Measurements from ENCODE around the gene THAP3. TPM values are rescaled to one million over a fixed set of nuclear protein-coding genes. Genes with fewer than 3 reads are reported as not detected.

THAP3 gene
- total and polyA plus RNA-seq, 9 of the 15 experiments (the other 6 are each of a cell fraction or from before 2014, with no cell fraction given): 1.9 to 31.2 (median 18.2) TPM

- TF ChIP-seq RBM25 (IDR thresholded peaks at IDR 0.05; ENCODE audit: low read depth, low read length, severe bottlenecking): no peak
- TF ChIP-seq NFXL1 (CRISPR knock-in tag; IDR thresholded peaks at IDR 0.05): no peak
- TF ChIP-seq NBN (IDR thresholded peaks at IDR 0.05; ENCODE audit: low read depth): peak; percentile 73; the same call in 1 of the 2 replicates
- TF ChIP-seq RCOR1 (IDR thresholded peaks at IDR 0.05; ENCODE audit: borderline replicate concordance in 1 of 2, low read depth in 2 of 2, low read length in 2 of 2): 0 out of 4 replicates have a peak, but pooled peaks of 1 of the 2 experiments have one; percentile 1
- TF ChIP-seq ETV6 (IDR thresholded peaks at IDR 0.05; ENCODE audit: borderline replicate concordance in 1 of 2, low read depth in 2 of 2, low read length in 1 of 2): no peak
- TF ChIP-seq ETV6 (CRISPR knock-in tag; IDR thresholded peaks at IDR 0.05; ENCODE audit: borderline replicate concordance): peak; percentile 63; the same call in 1 of the 2 replicates
- no peak for TF ChIP-seq ZNF407 (IDR thresholded peaks at IDR 0.05; ENCODE audit: low read depth)
- 0 out of 2 replicates have a peak, but pooled peaks have one; percentile 6 for TF ChIP-seq BCOR (IDR thresholded peaks at IDR 0.05)
- TF ChIP-seq ZNF830 (CRISPR knock-in tag; IDR thresholded peaks at IDR 0.05): no peak
- TF ChIP-seq TEAD4 (IDR thresholded peaks at IDR 0.05; ENCODE audit: low read length): no peak
- peak; percentile 73; the same call in 1 of the 2 replicates for TF ChIP-seq TEAD4 (CRISPR knock-in tag; IDR thresholded peaks at IDR 0.05; ENCODE audit: borderline replicate concordance)
- TF ChIP-seq PRDM10 (IDR thresholded peaks at IDR 0.05; ENCODE audit: partially characterized antibody): peak; percentile 91
- no peak for TF ChIP-seq ZNF561 (CRISPR knock-in tag; conservative IDR thresholded peaks at IDR 0.05)
- no peak for TF ChIP-seq KDM2B (CRISPR knock-in tag; IDR thresholded peaks at IDR 0.05)
- TF ChIP-seq NCOA2 (IDR thresholded peaks at IDR 0.05; ENCODE audit: partially characterized antibody in 2 of 2): no peak
These were observed at the start of gene THAP3 (continued) for GRCh38 chr1:6624710-6625583.

Measured in K562 (cell line).